CD4-positive, alpha-beta T cell (primary cell): ENCODE data around the gene RNPEPL1. TPM values are rescaled to one million over a fixed set of nuclear protein-coding genes. Genes with fewer than 3 reads are reported as not detected.

Experiments used
- ATAC-seq: fragments of 200-7000 bp; cut with Tn5 transposase; one replicate; pipeline ENCODE4 v1.10.0; 2022; ENCODE audit warnings: mild to moderate bottlenecking; ENCODE audit not compliant: poor library complexity
- CTCF ChIA-PET: fragments of 350-600 bp; sonication (Branson Sonifier 250); formaldehyde crosslinking; loops from one replicate; lab custom pipeline; 2021; ENCODE audit warnings: antibody characterized with exemption, inconsistent platforms; lab: Charles Lee
- POLR2A ChIA-PET: fragments of 350-600 bp; sonication (Branson Sonifier 250); formaldehyde crosslinking; loops from one replicate; lab custom pipeline; 2021; ENCODE audit warnings: antibody characterized with exemption, inconsistent platforms; lab: Charles Lee
- DNase-seq, 14 experiments: peaks; one replicate each; pipeline ENCODE4 v3.0.0-alpha.2; 2013 to 2020; ENCODE audit warnings: mixed read lengths in 2 of 14
- H3K27ac ChIP-seq, 2 donors: one replicate each; pipeline versions ENCODE4 v1.5.1 to v1.7.0; 2013; ENCODE audit warnings: low read length in 2 of 2, low read depth in 1 of 2, mild to moderate bottlenecking in 1 of 2
- H3K27me3 ChIP-seq, 2 experiments: 1 replicate in 1 of 2; 2 replicates in 1 of 2; pipeline versions ENCODE4 v1.6.1 to v1.7.0; 2013; ENCODE audit warnings: low read length in 2 of 2, control low read depth in 1 of 2, mild to moderate bottlenecking in 1 of 2, moderate library complexity in 1 of 2; ENCODE audit not compliant: insufficient read depth in 2 of 2, control insufficient read depth in 1 of 2
- H3K36me3 ChIP-seq: one replicate; pipeline ENCODE4 v1.6.1; 2013; ENCODE audit warnings: low read length, control low read depth; ENCODE audit not compliant: insufficient read depth
- H3K4me1 ChIP-seq: one replicate; pipeline ENCODE4 v1.6.1; 2013; ENCODE audit warnings: low read length, control low read depth; ENCODE audit not compliant: insufficient read depth
- H3K4me3 ChIP-seq: one replicate; pipeline ENCODE4 v1.5.1; 2013; ENCODE audit warnings: mild to moderate bottlenecking, low read length, moderate library complexity
- H3K9me3 ChIP-seq, 2 experiments: 1 replicate in 1 of 2; 2 replicates in 1 of 2; pipeline versions ENCODE4 v1.6.1 to v1.7.0; 2013; ENCODE audit warnings: low read length in 2 of 2, mild to moderate bottlenecking in 2 of 2, control low read depth in 1 of 2, moderate library complexity in 1 of 2; ENCODE audit not compliant: control insufficient read depth in 1 of 2, insufficient read depth in 1 of 2
- H3K27ac Mint-ChIP-seq: one replicate; pipeline ENCODE4 v1.8.0; 2020; ENCODE audit warnings: mixed read lengths
- H3K27me3 Mint-ChIP-seq: one replicate; pipeline ENCODE4 v1.8.0; 2021; ENCODE audit warnings: mixed read lengths
- H3K36me3 Mint-ChIP-seq: one replicate; pipeline ENCODE4 v1.8.0; 2021; ENCODE audit warnings: low read depth, mixed read lengths
- H3K4me1 Mint-ChIP-seq: one replicate; pipeline ENCODE4 v1.8.0; 2021; ENCODE audit warnings: low read depth, mixed read lengths
- H3K4me3 Mint-ChIP-seq: one replicate; pipeline ENCODE4 v1.8.0; 2020; ENCODE audit warnings: mild to moderate bottlenecking, mixed read lengths
- H3K9me3 Mint-ChIP-seq: one replicate; pipeline ENCODE4 v1.8.0; 2020; ENCODE audit warnings: mixed read lengths
- CTCF ChIP-seq: fragments of 200-600 bp; IDR thresholded peaks from one replicate; pipeline ENCODE4 v1.8.0; 2022; ENCODE audit warnings: antibody characterized with exemption, mild to moderate bottlenecking
- intact Hi-C, 2 experiments: fragments of 100-400 bp; cut with DNase I in 1 of 2; cut with micrococcal nuclease in 1 of 2; formaldehyde crosslinking; loops; one replicate each; pipeline versions ENCODE4 v1.15.1 to v1.9.0; 2023 to 2025; cut with DNase I, micrococcal nuclease
- polyA plus RNA-seq, 2 donors: library from polyadenylated mRNA; unstranded; fragments of 120-200 nt; gene quantifications; one replicate each; pipeline ENCODE4 v1.2.1, GENCODE V29; 2013
- total RNA-seq, 174 experiments: library from RNA in 2 of 174; stranded (reverse) in 2 of 174; gene quantifications; one replicate each; pipeline ENCODE4 v1.2.3 and lab custom pipeline; 2021 to 2026

RNPEPL1 gene
- total RNA-seq (10 to 100 TPM; 73.0 to 78.8 TPM), total RNA-seq (lab: John Stamatoyannopoulos, UW) (29.5 to 296 (median 134) reads per million in 172 experiments)
- 117 TPM for polyA plus RNA-seq (2013, experiment 1 of 2)
- polyA plus RNA-seq (2013, experiment 2 of 2): 119 TPM

GRCh38 chr2:240567872-240568677, at the start of gene RNPEPL1:
RNPEPL1 (plus strand) TSS chr2:240568484; CDS start chr2:240568587, 103 bp downstream.
- ATAC-seq: peak; percentile 12
- Histone ChIP-seq H3K4me3 (peak within 1 kb of the TSS; percentile 87), H3K27me3 (no peaks in the 10 kb centered on the region), H3K27ac (peak within 1 kb of the TSS; percentile 80 to 93), H3K9me3 (no peaks in the 10 kb centered on the region), H3K36me3 (peaks cover 21% of the 10 kb centered on the region), H3K4me1 (peaks cover 88% of the 10 kb centered on the region)
- intact Hi-C loops: loop anchor here (2.0 to 10.0 kb wide), 10 partner anchors 53 to 1317 kb away; partner anchors contain the start of genes COPS9 (in 1 of the 2), FARP2 (in 1 of the 2), GPR35 (in 1 of the 2) and HDAC4 (in 1 of the 2)
- ChIA-PET CTCF (interaction anchor here (1.3 to 5.3 kb wide), 6 partner anchors 11 to 54 kb away, joined by 3 to 54 read pairs (median 28); partner anchors contain the start of genes ANKMY1 and CAPN10), POLR2A (interaction anchor here (0.6 to 7.3 kb wide), 10 partner anchors 8 to 137 kb away, joined by 3 to 224 read pairs (median 6); partner anchors contain the start of genes ANKMY1, CAPN10 and DUSP28)
- Mint-ChIP-seq H3K4me3 (peak within 1 kb of the TSS; percentile 96), H3K36me3 (peaks cover 51% of the 10 kb centered on the region), H3K27me3 (no peaks in the 10 kb centered on the region), H3K4me1 (peaks cover 69% of the 10 kb centered on the region), H3K27ac (peak within 1 kb of the TSS; percentile 98), H3K9me3 (no peaks in the 10 kb centered on the region)
- TF ChIP-seq CTCF: no peak
- peak in 13 of 14 experiments; percentile 41 to 87 (median 54) for DNase-seq

- no peak for DNase-seq
- H3K4me3 Mint-ChIP-seq: no peak overlapping the region
- H3K9me3 ChIP-seq: peaks cover 0 to 10% of the 10 kb centered on the region in 2 experiments
- intact Hi-C loops: loop anchor here (10.0 kb wide), 3 partner anchors 46 to 216 kb away; partner anchors contain the start of genes DUSP28 (in 1 of the 2) and RNPEPL1 (in 1 of the 2)
- peaks cover 19% of the 10 kb centered on the region for H3K36me3 Mint-ChIP-seq
- H3K27me3 ChIP-seq: no peaks in the 10 kb centered on the region
- ChIA-PET POLR2A (no interaction called here), CTCF (no interaction called here)
- H3K27ac Mint-ChIP-seq: no peak overlapping the region
- no peak for ATAC-seq
- H3K27me3 Mint-ChIP-seq: no peaks in the 10 kb centered on the region
- peaks cover 8% of the 10 kb centered on the region for H3K4me1 ChIP-seq
- H3K9me3 Mint-ChIP-seq: no peaks in the 10 kb centered on the region
- H3K4me3 ChIP-seq: no peak overlapping the region
- TF ChIP-seq CTCF: no peak
- peaks cover 23% of the 10 kb centered on the region for H3K36me3 ChIP-seq
- H3K4me1 Mint-ChIP-seq: peaks cover 3% of the 10 kb centered on the region
- H3K27ac ChIP-seq: no peak overlapping the region
Measured at GRCh38 chr2:240518981-240519380, 49.3 kb upstream of the RNPEPL1 start.

- Mint-ChIP-seq H3K27me3 (no peaks in the 10 kb centered on the region), H3K36me3 (peaks cover 23% of the 10 kb centered on the region), H3K4me3 (no peak overlapping the region), H3K9me3 (no peaks in the 10 kb centered on the region), H3K27ac (no peak overlapping the region), H3K4me1 (no peaks in the 10 kb centered on the region)
- H3K4me1 ChIP-seq: peaks cover 3% of the 10 kb centered on the region
- TF ChIP-seq CTCF: no peak
- H3K9me3 ChIP-seq: peaks cover 0 to 15% of the 10 kb centered on the region in 2 experiments
- no peak for DNase-seq
- no peak for ATAC-seq
- H3K27ac ChIP-seq: no peak overlapping the region
- no peak overlapping the region for H3K4me3 ChIP-seq
- ChIA-PET CTCF (interaction anchor here (0.6 kb wide), 1 partner anchor 1037 kb away, joined by 3 read pairs; no protein-coding TSS in a partner anchor), POLR2A (no interaction called here)
- intact Hi-C loops: loop anchor here (10.0 kb wide), 3 partner anchors 45 to 215 kb away; partner anchors contain the start of genes DUSP28 (in 1 of the 2) and RNPEPL1 (in 1 of the 2)
- H3K36me3 ChIP-seq: peaks cover 28% of the 10 kb centered on the region
- no peaks in the 10 kb centered on the region for H3K27me3 ChIP-seq
Measured at GRCh38 chr2:240519396-240520129, 48.7 kb upstream of the RNPEPL1 start.
